OCI-LY3 (cell line): Measurements from ENCODE around the gene PDE4D.

Experiments used
- EZH2phosphoT487 ChIP-seq: fragments of 200-600 bp; shearing (Covaris generic); IDR thresholded peaks from 2 replicates; pipeline ENCODE4 v1.6.1; 2018; ENCODE audit warnings: antibody characterized with exemption, mixed run types, low read depth
- TF ChIP-seq, protein P1 (sequence below): fragments of 200-600, 300-600 bp; sonication (generic); IDR thresholded peaks from 2 replicates; pipeline ENCODE4 v1.5.1; 2014; ENCODE audit warnings: antibody characterized with exemption, low read length, low read depth

DNA sequence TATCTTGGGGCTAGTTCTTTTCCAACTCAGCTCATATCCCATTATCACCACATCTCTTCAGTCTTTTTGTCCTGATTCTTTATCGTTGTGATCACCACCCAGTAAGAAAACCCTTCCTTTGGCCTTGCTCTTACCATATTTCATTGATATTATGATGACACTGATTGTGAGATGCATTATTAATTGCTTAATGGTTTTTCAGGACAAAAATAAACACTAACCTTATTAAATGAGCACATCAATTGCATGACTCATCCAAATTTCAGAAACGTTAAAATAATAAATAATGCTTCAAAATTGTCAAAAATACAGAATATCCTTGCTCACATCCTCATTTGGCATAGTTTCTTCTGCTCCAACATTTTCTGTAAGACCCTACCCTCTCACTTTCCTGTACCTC lies 270.7 kb downstream of the PDE4D start:
- TF ChIP-seq, protein P1, sequence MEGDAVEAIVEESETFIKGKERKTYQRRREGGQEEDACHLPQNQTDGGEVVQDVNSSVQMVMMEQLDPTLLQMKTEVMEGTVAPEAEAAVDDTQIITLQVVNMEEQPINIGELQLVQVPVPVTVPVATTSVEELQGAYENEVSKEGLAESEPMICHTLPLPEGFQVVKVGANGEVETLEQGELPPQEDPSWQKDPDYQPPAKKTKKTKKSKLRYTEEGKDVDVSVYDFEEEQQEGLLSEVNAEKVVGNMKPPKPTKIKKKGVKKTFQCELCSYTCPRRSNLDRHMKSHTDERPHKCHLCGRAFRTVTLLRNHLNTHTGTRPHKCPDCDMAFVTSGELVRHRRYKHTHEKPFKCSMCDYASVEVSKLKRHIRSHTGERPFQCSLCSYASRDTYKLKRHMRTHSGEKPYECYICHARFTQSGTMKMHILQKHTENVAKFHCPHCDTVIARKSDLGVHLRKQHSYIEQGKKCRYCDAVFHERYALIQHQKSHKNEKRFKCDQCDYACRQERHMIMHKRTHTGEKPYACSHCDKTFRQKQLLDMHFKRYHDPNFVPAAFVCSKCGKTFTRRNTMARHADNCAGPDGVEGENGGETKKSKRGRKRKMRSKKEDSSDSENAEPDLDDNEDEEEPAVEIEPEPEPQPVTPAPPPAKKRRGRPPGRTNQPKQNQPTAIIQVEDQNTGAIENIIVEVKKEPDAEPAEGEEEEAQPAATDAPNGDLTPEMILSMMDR, result no peak
- no peak for TF ChIP-seq EZH2phosphoT487
